Dedifferentiated amniotic fluid mesenchymal stem cell (primary cell): ENCODE data around the gene SIDT2.
"Not testable (repeated sequence)": the region's sequence is repeated elsewhere in the genome, so short reads cannot be mapped to it uniquely, and the experiment has no call there.

Experiments
- DNase-seq: peaks from one replicate; pipeline ENCODE4 v3.0.0-alpha.2; 2016; ENCODE audit errors: extremely low spot score

Gene SIDT2

GRCh38 chr11:117178210-117179034 is at the start of gene SIDT2:
Gene SIDT2 (plus strand): TSS chr11:117178743. CDS start chr11:117179264, 521 bp downstream.
- DNase-seq, result peak; percentile 86

- not testable (repeated sequence) for DNase-seq
Observed at GRCh38 chr11:117130396-117130795, 48.1 kb upstream of the SIDT2 start.

GRCh38 chr11:117130879-117131278 is 47.7 kb upstream of the SIDT2 start:
- no peak for DNase-seq

GRCh38 chr11:117134431-117134830 is 44.1 kb upstream of the SIDT2 start:
- DNase-seq, result no peak

GRCh38 chr11:117134979-117135378 is 43.6 kb upstream of the SIDT2 start:
- not testable (repeated sequence) for DNase-seq

GRCh38 chr11:117137223-117138086 is 41.1 kb upstream of the SIDT2 start:
- not testable (repeated sequence) for DNase-seq

- peak; percentile 50 for DNase-seq
Observed at GRCh38 chr11:117143390-117143789, 35.2 kb upstream of the SIDT2 start.

GRCh38 chr11:117143871-117144476 is 34.6 kb upstream of the SIDT2 start, which contains the start of gene PAFAH1B2:
Gene PAFAH1B2 (plus strand): TSS chr11:117144287. CDS start chr11:117152448, 8,161 bp downstream.
- peak; percentile 93 for DNase-seq

- DNase-seq, result peak; percentile 66
Observed at GRCh38 chr11:117144477-117145392, 33.8 kb upstream of the SIDT2 start.

- no peak for DNase-seq
Observed at GRCh38 chr11:117145393-117145761, 33.2 kb upstream of the SIDT2 start.

GRCh38 chr11:117146521-117146920 is 32.0 kb upstream of the SIDT2 start:
- DNase-seq, result no peak

- DNase-seq, result no peak
Observed at GRCh38 chr11:117152066-117152465, 26.5 kb upstream of the SIDT2 start.

- no peak for DNase-seq
Observed at GRCh38 chr11:117154468-117154867, 24.1 kb upstream of the SIDT2 start.

- no peak for DNase-seq
Observed at GRCh38 chr11:117157507-117157906, 21.0 kb upstream of the SIDT2 start.

GRCh38 chr11:117159892-117160291 is 18.7 kb upstream of the SIDT2 start:
- DNase-seq, result no peak

GRCh38 chr11:117160826-117161225 is 17.7 kb upstream of the SIDT2 start:
- DNase-seq, result no peak

GRCh38 chr11:117166491-117166890 is 12.1 kb upstream of the SIDT2 start:
- DNase-seq, result no peak

GRCh38 chr11:117169736-117170135 is 8.8 kb upstream of the SIDT2 start:
- DNase-seq, result no peak

- DNase-seq, result no peak
Observed at GRCh38 chr11:117170210-117170609, 8.3 kb upstream of the SIDT2 start.

- DNase-seq, result no peak
Observed at GRCh38 chr11:117171007-117171403, 7.5 kb upstream of the SIDT2 start.

- DNase-seq, result no peak
Observed at GRCh38 chr11:117171404-117172061, 7.0 kb upstream of the SIDT2 start.
